ENCODE measurements around the gene CDR2. TPM values are rescaled to one million over a fixed set of nuclear protein-coding genes. Genes with fewer than 3 reads are reported as not detected.

CDR2 gene
- total RNA-seq, 1 experiment from 2014 or later, result 7.2 TPM

DNA sequence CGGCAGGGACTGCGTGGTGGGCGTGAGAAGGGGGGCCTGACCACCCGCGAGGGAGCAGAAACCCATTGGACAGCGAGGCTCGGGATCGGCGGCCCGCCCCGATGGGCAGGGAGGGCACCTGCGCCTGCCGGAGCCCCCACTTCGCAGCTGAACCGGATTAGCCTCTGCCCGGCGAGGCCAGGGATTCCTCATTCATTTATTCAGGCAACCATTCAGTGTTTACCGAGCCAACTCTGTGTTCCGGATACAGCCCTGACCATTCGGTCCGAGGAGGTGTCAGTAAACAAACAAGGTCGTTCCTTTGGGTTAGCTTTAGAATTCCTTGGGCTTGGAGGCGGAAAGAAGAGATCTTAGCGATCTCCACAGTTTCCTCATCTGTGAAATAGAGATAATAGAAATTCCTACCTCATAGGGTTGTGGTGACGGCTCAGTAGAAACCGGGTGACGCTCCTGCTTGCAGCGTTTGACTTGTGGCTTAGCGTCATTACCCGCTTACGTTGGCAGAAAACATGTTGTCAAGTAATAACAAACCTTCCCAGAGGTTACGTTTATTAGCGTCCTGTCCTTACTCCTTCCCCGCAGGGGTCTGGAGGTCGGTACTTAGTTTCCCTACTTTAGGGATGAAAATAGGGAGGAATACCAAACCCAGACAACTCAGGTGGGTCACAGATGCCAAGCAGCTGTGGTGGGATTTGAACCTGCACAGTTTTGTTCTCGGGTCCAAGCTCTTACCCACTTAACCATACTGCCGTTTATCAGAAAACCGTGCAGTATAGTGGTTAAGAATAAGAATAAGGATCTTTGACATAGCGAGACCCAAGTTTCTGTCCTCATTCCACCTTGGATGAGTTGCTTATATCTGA is 76.3 kb downstream of the CDR2 start:
- H3K9ac ChIP-seq (ENCODE audit: low read length), result peak overlapping the region; percentile 96
- H3K79me2 ChIP-seq (ENCODE audit: low read length), result peaks cover 58% of the 10 kb centered on the region
- peak; percentile 85 for DNase-seq
- H3K9me3 ChIP-seq (ENCODE audit: low read length), result no peaks in the 10 kb centered on the region
- no peaks in the 10 kb centered on the region for H3K27me3 ChIP-seq (ENCODE audit: low read length)
- peaks cover 32% of the 10 kb centered on the region for H3K4me1 ChIP-seq (ENCODE audit: low read length)
- no peaks in the 10 kb centered on the region for H3K9me2 ChIP-seq (replicated peaks; ENCODE audit: insufficient read depth, low read length)
- H3K4me3 ChIP-seq (ENCODE audit: low read length), result peak overlapping the region; percentile 94
- peak overlapping the region; percentile 18; the same call in 1 of the 2 replicates for H2AFZ ChIP-seq (ENCODE audit: low read length)
- peak overlapping the region; percentile 94 for H3K4me2 ChIP-seq (ENCODE audit: low read depth, low read length, poor library complexity, severe bottlenecking)
- H3K27ac ChIP-seq (ENCODE audit: low read length), result peak overlapping the region; percentile 74
- peaks cover 41% of the 10 kb centered on the region for H4K20me1 ChIP-seq (ENCODE audit: insufficient read depth, low read depth, low read length)
- peaks cover 9% of the 10 kb centered on the region; the same call in 1 of the 2 replicates for H3K36me3 ChIP-seq (ENCODE audit: insufficient read depth, low read length)

DNA sequence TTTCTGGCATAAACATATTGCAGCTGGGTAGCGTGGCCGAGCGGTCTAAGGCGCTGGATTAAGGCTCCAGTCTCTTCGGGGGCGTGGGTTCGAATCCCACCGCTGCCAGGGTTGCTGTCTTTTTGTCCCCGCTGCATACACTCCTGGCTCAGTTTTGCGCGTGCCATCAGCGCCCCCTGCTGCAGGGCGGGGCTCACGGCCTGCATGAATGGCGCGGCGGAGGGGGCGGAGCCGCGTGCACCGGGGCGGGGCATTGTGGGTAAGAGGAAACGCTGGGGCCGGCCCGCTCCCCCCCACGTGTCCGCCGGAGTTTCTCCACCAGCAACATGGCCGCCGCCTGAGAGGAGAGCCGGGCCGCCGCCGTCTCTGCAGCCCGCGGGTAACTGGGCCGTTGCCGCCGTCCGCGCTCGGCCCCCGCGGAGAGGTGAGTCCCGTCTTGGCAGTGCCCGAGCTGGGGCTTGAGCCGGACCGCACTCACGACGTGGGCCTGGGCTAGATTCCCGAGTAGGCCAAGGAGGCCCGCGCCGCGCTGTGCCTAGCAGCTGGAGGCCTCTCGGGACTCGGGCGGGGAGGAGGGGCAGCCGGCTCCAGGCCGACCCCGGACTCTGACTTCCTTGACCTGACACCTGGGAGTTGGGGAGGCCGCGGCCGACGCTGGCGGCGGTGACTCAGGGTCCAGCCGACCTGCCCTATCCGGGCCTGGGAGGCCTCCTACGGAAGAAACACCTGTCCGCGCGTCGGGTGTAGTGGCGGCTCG is 77.1 kb downstream of the CDR2 start, which contains the start of gene POLR3E:
Gene POLR3E, plus strand, starts transcription at position 296 of the 757 bp plus-strand sequence. CDS start 5,560 bp downstream, outside the sequence.
- Histone ChIP-seq H3K27me3 (ENCODE audit: low read length) (no peaks in the 10 kb centered on the region), H3K4me2 (ENCODE audit: low read depth, low read length, poor library complexity, severe bottlenecking) (peak within 1 kb of the TSS; percentile 94), H3K27ac (ENCODE audit: low read length) (peak within 1 kb of the TSS; percentile 74), H3K4me1 (ENCODE audit: low read length) (peaks cover 32% of the 10 kb centered on the region), H3K36me3 (ENCODE audit: insufficient read depth, low read length) (peaks cover 9% of the 10 kb centered on the region; the same call in 1 of the 2 replicates), H3K79me2 (ENCODE audit: low read length) (peaks cover 50% of the 10 kb centered on the region), H3K9ac (ENCODE audit: low read length) (peak within 1 kb of the TSS; percentile 96), H2AFZ (ENCODE audit: low read length) (peak within 1 kb of the TSS; percentile 86), H3K4me3 (ENCODE audit: low read length) (peak within 1 kb of the TSS; percentile 94), H3K9me3 (ENCODE audit: low read length) (no peaks in the 10 kb centered on the region), H4K20me1 (ENCODE audit: insufficient read depth, low read depth, low read length) (peaks cover 33% of the 10 kb centered on the region), H3K9me2 (replicated peaks; ENCODE audit: insufficient read depth, low read length) (no peaks in the 10 kb centered on the region)
- peak; percentile 99 for DNase-seq

DNA sequence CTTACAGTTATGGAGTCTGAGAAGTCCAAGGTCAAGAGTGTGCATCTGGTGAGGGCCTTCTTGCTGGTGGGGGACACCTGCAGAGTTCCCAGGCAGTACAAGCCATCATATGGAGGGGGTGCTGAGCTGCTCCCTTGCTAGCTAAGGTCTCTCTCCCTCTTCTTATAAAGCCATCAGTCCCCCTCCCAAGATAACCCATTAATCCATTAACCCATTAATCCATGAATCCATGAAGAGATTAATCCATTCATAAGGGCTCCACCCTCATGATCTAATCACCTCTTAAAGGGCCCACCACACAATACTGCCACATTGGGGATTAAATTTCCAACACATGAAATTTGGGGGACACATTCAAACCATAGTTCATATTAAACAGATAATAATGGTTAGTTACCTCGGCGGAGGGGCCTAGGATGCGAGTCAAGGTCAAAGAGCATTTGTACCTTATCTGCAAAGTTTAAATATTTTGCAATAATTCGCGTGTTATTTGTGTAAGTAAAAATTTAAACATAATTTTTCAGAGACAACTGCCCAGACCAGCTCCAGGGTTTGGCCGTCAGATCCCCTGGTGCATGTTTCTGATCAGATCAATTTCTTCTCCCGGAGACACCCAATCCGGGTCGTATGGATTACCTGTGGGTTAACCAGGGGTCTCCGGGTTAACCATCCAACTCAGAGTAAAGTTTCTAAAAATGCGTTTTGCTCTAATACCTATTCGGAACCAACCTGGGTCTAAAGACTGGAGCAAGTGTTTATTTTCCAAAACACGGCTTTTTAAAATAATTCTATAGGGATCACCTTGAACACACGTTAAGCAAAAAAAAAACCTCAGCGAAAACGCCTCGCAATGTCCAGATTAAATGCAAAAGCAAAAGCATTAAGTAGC is 78.0 kb downstream of the CDR2 start:
- H3K4me2 ChIP-seq (ENCODE audit: low read depth, low read length, poor library complexity, severe bottlenecking), result peak overlapping the region; percentile 91
- peak overlapping the region; percentile 86 for H2AFZ ChIP-seq (ENCODE audit: low read length)
- H3K79me2 ChIP-seq (ENCODE audit: low read length), result peaks cover 42% of the 10 kb centered on the region
- peak; percentile 58 for DNase-seq
- H3K9me3 ChIP-seq (ENCODE audit: low read length), result no peaks in the 10 kb centered on the region
- H4K20me1 ChIP-seq (ENCODE audit: insufficient read depth, low read depth, low read length), result peaks cover 28% of the 10 kb centered on the region
- peaks cover 9% of the 10 kb centered on the region; the same call in 1 of the 2 replicates for H3K36me3 ChIP-seq (ENCODE audit: insufficient read depth, low read length)
- H3K9ac ChIP-seq (ENCODE audit: low read length), result peak overlapping the region; percentile 70
- H3K4me1 ChIP-seq (ENCODE audit: low read length), result peaks cover 32% of the 10 kb centered on the region
- no peaks in the 10 kb centered on the region for H3K27me3 ChIP-seq (ENCODE audit: low read length)
- peak overlapping the region; percentile 31 for H3K27ac ChIP-seq (ENCODE audit: low read length)
- H3K9me2 ChIP-seq (replicated peaks; ENCODE audit: insufficient read depth, low read length), result no peaks in the 10 kb centered on the region
- peak overlapping the region; percentile 94 for H3K4me3 ChIP-seq (ENCODE audit: low read length)

Other genes starting within 250 kb of the CDR2 start
- not detected in 2 replicates for gene SDR42E2, start 212.1 kb downstream of the CDR2 start, total RNA-seq (2014; rRNA removed; shearing (Covaris generic); ENCODE audit: low replicate concordance)
- 12.1 and 16.0 TPM in 2 replicates for gene EEF2K, start 168.3 kb downstream of the CDR2 start, total RNA-seq (2014; rRNA removed; shearing (Covaris generic); ENCODE audit: low replicate concordance)
- 54.6 and 81.0 TPM in 2 replicates for gene POLR3E, start 77.2 kb downstream of the CDR2 start, total RNA-seq (2014; rRNA removed; shearing (Covaris generic); ENCODE audit: low replicate concordance)
- gene NPIPB5, start 136.3 kb upstream of the CDR2 start, total RNA-seq (2014; rRNA removed; shearing (Covaris generic); ENCODE audit: low replicate concordance), result 109 and 207 TPM in 2 replicates